ENCODE measurements around the gene DACT1.

The DACT1 gene

DNA sequence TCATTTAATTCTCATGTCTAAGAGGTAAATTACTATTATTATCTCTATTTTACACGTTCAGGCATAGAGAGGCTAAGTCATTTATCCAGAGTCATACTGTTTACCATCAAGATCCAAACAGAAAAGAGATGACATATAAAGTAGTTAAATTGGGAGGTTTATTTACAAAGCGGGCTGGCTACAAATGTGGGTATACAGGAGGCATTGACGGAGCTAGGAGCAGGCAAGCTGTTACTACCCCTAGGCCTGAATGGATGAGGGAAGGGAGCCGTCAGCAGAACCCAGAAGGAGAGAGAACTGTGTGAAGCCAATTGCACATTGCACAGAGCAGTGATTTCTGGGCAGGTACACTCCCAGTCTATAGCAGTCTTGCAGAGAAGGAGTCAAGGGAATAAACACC lies 39.8 kb downstream of the DACT1 start:
- no peak overlapping the region for H3K4me3 ChIP-seq (ENCODE audit: low read depth in 1 of 2, low read length in 2 of 2)
- no peaks in the 10 kb centered on the region for H3K36me3 ChIP-seq (ENCODE audit: control insufficient read depth in 1 of 2, insufficient read depth in 2 of 2, low read length in 2 of 2)
- H3K27me3 ChIP-seq (ENCODE audit: control insufficient read depth in 1 of 2, insufficient read depth in 2 of 2, low read length in 2 of 2), result no peaks in the 10 kb centered on the region

DNA sequence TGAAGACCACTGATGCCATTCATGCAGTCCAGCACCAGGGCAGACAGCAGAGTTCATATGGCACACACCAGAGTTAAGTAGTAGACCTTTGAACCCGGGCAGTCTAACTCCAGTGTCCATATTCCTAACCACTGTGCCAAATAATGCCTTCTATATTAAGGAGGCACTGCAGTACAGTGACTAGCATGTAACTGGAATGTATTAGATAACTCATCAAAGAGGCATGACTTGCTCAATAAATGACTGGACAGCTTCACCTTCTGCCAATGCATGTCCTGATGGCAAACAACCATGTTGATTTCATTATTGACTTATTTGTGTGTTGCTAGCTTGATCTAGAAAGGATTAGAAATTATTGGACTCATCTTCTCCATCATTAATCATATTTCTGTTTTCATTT lies 40.2 kb downstream of the DACT1 start:
- Histone ChIP-seq H3K27me3 (ENCODE audit: control insufficient read depth in 1 of 2, insufficient read depth in 2 of 2, low read length in 2 of 2) (no peaks in the 10 kb centered on the region), H3K27ac (ENCODE audit: low read depth, low read length) (no peak overlapping the region), H3K4me1 (ENCODE audit: control insufficient read depth in 1 of 2, insufficient read depth in 2 of 2, low read length in 2 of 2) (peaks cover 0 to 5% of the 10 kb centered on the region in 2 donors), H3K9me3 (ENCODE audit: control insufficient read depth in 1 of 2, low read length in 2 of 2) (no peaks in the 10 kb centered on the region), H3K4me3 (ENCODE audit: low read depth in 1 of 2, low read length in 2 of 2) (no peak overlapping the region), H3K9ac (ENCODE audit: low read depth in 1 of 2, low read length in 2 of 2) (no peak overlapping the region), H3K36me3 (ENCODE audit: control insufficient read depth in 1 of 2, insufficient read depth in 2 of 2, low read length in 2 of 2) (no peaks in the 10 kb centered on the region)

More for the DNA sequence above, 39.8 kb downstream of the DACT1 start:
- no peak overlapping the region for H3K27ac ChIP-seq (ENCODE audit: low read depth, low read length)
- no peaks in the 10 kb centered on the region for H3K9me3 ChIP-seq (ENCODE audit: control insufficient read depth in 1 of 2, low read length in 2 of 2)
- peaks cover 0 to 5% of the 10 kb centered on the region in 2 donors for H3K4me1 ChIP-seq (ENCODE audit: control insufficient read depth in 1 of 2, insufficient read depth in 2 of 2, low read length in 2 of 2)
- H3K9ac ChIP-seq (ENCODE audit: low read depth in 1 of 2, low read length in 2 of 2), result no peak overlapping the region

DNA sequence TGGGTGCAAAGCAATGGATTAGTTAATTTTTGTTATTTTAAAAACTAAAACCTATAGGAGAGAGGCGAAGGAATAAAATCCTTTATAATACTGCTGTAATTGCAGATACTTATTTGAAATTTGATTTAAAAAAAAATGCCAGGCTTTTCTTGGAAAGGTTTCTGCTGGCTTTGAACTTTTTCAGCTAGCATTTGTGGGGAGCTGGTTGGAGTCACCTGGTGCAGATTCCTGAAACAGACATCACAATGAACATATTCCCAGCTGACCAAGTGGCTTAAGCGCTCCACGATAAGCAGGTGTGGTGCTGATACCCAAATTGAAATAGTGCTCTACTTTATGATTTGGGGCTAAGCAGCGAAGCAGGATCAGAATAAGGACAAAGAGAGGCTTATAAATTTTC lies 42.9 kb downstream of the DACT1 start:
- Histone ChIP-seq H3K4me3 (ENCODE audit: low read depth in 1 of 2, low read length in 2 of 2) (no peak overlapping the region), H3K36me3 (ENCODE audit: control insufficient read depth in 1 of 2, insufficient read depth in 2 of 2, low read length in 2 of 2) (no peaks in the 10 kb centered on the region), H3K27ac (ENCODE audit: low read depth, low read length) (no peak overlapping the region), H3K27me3 (ENCODE audit: control insufficient read depth in 1 of 2, insufficient read depth in 2 of 2, low read length in 2 of 2) (no peaks in the 10 kb centered on the region), H3K4me1 (ENCODE audit: control insufficient read depth in 1 of 2, insufficient read depth in 2 of 2, low read length in 2 of 2) (peaks cover 0 to 5% of the 10 kb centered on the region in 2 donors), H3K9me3 (ENCODE audit: control insufficient read depth in 1 of 2, low read length in 2 of 2) (no peaks in the 10 kb centered on the region), H3K9ac (ENCODE audit: low read depth in 1 of 2, low read length in 2 of 2) (no peak overlapping the region)

DNA sequence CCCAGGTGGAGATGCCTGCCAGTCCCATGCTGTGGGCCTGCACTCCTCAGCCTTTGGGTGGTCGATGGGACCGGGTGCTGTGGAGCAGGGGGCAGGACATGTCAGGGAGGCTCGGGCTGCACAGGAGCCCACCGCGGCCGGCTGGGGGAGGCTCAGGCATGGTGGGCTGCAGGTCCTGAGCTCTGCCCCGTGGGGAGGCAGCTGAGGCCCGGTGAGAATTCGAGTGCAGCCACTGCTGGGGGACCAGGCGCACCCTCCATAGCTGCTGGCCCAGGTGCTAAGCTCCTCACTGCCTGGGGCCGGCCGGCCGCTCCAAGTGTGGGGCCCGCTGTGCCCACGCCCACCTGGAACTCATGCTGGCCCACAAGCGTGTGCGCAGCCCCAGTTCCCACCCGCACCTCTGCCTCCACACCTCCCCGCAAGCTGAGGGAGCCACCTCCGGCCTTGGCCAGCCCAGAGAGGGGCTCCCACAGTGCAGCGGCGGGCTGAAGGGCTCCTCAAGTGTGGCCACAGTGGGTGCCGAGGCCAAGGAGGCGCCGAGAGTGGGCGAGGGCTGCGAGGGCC lies 49.6 kb downstream of the DACT1 start:
- no peaks in the 10 kb centered on the region for H3K36me3 ChIP-seq (ENCODE audit: control insufficient read depth in 1 of 2, insufficient read depth in 2 of 2, low read length in 2 of 2)
- no peaks in the 10 kb centered on the region for H3K9me3 ChIP-seq (ENCODE audit: control insufficient read depth in 1 of 2, low read length in 2 of 2)
- no peak overlapping the region for H3K27ac ChIP-seq (ENCODE audit: low read depth, low read length)
- H3K9ac ChIP-seq (ENCODE audit: low read depth in 1 of 2, low read length in 2 of 2), result no peak overlapping the region
- H3K4me3 ChIP-seq (ENCODE audit: low read depth in 1 of 2, low read length in 2 of 2), result no peak overlapping the region
- no peaks in the 10 kb centered on the region for H3K27me3 ChIP-seq (ENCODE audit: control insufficient read depth in 1 of 2, insufficient read depth in 2 of 2, low read length in 2 of 2)
- peaks cover 7 to 10% of the 10 kb centered on the region in 2 donors for H3K4me1 ChIP-seq (ENCODE audit: control insufficient read depth in 1 of 2, insufficient read depth in 2 of 2, low read length in 2 of 2)

DNA sequence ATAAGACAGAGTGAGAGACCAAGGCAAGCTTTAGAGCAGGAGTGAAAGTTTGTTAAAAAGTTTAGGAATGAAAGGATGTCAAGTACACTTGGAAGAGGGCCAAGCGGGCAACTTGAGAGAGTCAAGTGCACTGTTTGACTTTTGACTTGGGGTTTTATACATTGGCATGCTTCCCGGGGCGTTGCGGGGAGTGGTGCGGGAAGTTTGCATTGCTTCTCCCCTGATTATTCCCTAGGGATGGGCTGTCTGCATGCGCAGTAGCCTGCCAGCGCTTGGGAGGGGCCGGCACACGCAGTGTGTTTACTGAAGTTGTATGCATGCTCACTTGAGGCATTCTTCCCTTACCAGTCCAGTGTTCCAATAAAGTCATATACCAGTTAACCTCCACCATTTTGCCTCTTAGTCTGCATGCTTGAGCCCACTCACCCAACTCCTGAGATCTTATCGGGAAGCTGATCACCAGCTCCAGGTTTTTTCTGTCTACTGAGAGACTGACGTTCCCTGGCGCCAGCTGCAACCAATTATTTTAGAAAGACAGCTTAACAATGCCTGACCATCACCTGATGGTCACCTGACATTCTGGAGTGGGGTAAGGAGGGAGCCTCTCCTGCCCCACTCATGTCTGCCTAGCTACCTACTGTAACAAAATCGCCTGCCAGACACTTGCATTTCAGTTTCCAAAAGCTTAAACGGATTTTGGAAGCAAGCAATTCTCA lies 53.2 kb downstream of the DACT1 start:
- Histone ChIP-seq H3K27ac (ENCODE audit: low read depth, low read length) (no peak overlapping the region), H3K4me3 (ENCODE audit: low read depth in 1 of 2, low read length in 2 of 2) (no peak overlapping the region), H3K27me3 (ENCODE audit: control insufficient read depth in 1 of 2, insufficient read depth in 2 of 2, low read length in 2 of 2) (no peaks in the 10 kb centered on the region), H3K36me3 (ENCODE audit: control insufficient read depth in 1 of 2, insufficient read depth in 2 of 2, low read length in 2 of 2) (no peaks in the 10 kb centered on the region), H3K4me1 (ENCODE audit: control insufficient read depth in 1 of 2, insufficient read depth in 2 of 2, low read length in 2 of 2) (peaks cover 7 to 10% of the 10 kb centered on the region in 2 donors), H3K9ac (ENCODE audit: low read depth in 1 of 2, low read length in 2 of 2) (no peak overlapping the region), H3K9me3 (ENCODE audit: control insufficient read depth in 1 of 2, low read length in 2 of 2) (no peaks in the 10 kb centered on the region)

DNA sequence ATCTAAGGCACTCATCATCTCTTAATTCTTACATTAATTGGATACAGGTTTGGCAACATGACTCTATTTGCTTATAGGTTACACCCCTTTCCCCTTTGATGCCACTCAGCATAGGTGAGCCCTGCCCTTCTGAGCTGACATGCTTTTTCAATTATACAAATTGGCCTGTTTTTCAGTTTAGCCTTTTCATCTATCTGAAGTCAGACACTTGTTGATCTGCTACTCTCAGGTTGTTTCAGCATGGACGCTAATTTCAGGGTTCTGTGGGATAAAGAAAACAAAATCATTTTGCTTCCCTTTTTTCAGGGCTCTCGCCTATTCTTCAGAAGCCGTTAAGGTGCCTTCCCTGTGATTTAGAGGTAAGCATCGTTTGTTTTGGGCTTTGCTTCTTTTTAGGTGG lies 55.3 kb downstream of the DACT1 start:
- Histone ChIP-seq H3K9ac (ENCODE audit: low read depth in 1 of 2, low read length in 2 of 2) (no peak overlapping the region), H3K4me3 (ENCODE audit: low read depth in 1 of 2, low read length in 2 of 2) (no peak overlapping the region), H3K27ac (ENCODE audit: low read depth, low read length) (no peak overlapping the region), H3K36me3 (ENCODE audit: control insufficient read depth in 1 of 2, insufficient read depth in 2 of 2, low read length in 2 of 2) (no peaks in the 10 kb centered on the region), H3K27me3 (ENCODE audit: control insufficient read depth in 1 of 2, insufficient read depth in 2 of 2, low read length in 2 of 2) (no peaks in the 10 kb centered on the region), H3K9me3 (ENCODE audit: control insufficient read depth in 1 of 2, low read length in 2 of 2) (no peaks in the 10 kb centered on the region), H3K4me1 (ENCODE audit: control insufficient read depth in 1 of 2, insufficient read depth in 2 of 2, low read length in 2 of 2) (peaks cover 7 to 12% of the 10 kb centered on the region in 2 donors)

DNA sequence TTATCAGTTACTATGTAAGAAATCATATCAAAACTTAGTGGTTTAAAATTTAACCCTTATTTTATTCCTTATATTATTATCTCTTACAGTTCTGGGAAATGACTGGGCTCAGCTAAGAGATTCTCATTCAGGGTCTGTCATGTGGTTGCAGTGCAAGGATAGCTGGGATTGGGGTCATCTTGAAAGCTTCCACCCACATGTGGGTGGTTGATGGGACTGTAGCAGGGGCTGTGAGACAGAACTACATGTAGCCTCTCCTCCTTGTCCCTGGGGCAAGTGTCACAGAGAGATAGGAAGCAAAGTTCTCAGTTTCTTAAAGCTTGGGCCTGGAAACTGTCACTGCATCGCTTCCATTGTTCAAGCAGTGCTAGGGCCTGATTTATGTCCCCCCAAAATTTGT lies 57.8 kb downstream of the DACT1 start:
- no peak overlapping the region for H3K27ac ChIP-seq (ENCODE audit: low read depth, low read length)
- no peaks in the 10 kb centered on the region for H3K27me3 ChIP-seq (ENCODE audit: control insufficient read depth in 1 of 2, insufficient read depth in 2 of 2, low read length in 2 of 2)
- no peak overlapping the region for H3K4me3 ChIP-seq (ENCODE audit: low read depth in 1 of 2, low read length in 2 of 2)
- no peaks in the 10 kb centered on the region for H3K9me3 ChIP-seq (ENCODE audit: control insufficient read depth in 1 of 2, low read length in 2 of 2)
- no peaks in the 10 kb centered on the region for H3K36me3 ChIP-seq (ENCODE audit: control insufficient read depth in 1 of 2, insufficient read depth in 2 of 2, low read length in 2 of 2)
- H3K4me1 ChIP-seq (ENCODE audit: control insufficient read depth in 1 of 2, insufficient read depth in 2 of 2, low read length in 2 of 2), result peaks cover 14 to 17% of the 10 kb centered on the region in 2 donors
- no peak overlapping the region for H3K9ac ChIP-seq (ENCODE audit: low read depth in 1 of 2, low read length in 2 of 2)

DNA sequence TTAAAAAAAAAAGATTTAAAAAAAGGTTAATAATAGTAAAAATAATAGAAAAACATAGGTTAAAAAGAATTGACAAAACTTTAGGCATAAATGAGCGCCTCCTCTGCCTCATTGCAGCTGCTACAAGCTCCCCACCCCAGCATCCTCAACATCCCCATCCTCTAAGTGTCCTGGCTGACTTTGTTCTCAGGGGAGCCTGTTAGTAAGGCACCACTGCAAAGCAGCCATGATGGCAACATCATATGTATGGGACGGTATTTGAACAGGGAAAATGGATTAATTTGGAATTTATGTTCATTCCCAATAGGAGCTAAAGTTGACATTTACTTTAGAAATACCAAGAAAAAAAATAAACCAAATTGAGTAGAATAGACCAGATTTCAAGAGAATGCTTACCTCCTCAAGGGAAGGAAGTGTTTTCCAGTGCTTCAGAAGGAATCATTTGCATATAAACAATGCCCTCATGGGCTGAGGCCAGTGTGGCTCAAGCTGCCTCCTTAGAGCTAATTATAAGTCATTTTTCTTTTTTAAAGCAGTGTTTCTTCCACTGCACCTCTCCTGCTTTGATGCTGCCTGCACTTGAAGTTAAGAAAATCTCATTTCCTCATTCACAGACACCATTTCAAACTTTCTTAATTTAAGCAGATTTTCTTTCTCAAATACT lies 59.6 kb downstream of the DACT1 start:
- Histone ChIP-seq H3K9me3 (ENCODE audit: control insufficient read depth in 1 of 2, low read length in 2 of 2) (no peaks in the 10 kb centered on the region), H3K27ac (ENCODE audit: low read depth, low read length) (no peak overlapping the region), H3K4me3 (ENCODE audit: low read depth in 1 of 2, low read length in 2 of 2) (no peak overlapping the region), H3K4me1 (ENCODE audit: control insufficient read depth in 1 of 2, insufficient read depth in 2 of 2, low read length in 2 of 2) (peaks cover 6 to 7% of the 10 kb centered on the region in 2 donors), H3K27me3 (ENCODE audit: control insufficient read depth in 1 of 2, insufficient read depth in 2 of 2, low read length in 2 of 2) (no peaks in the 10 kb centered on the region), H3K36me3 (ENCODE audit: control insufficient read depth in 1 of 2, insufficient read depth in 2 of 2, low read length in 2 of 2) (no peaks in the 10 kb centered on the region), H3K9ac (ENCODE audit: low read depth in 1 of 2, low read length in 2 of 2) (no peak overlapping the region)
